HEK293T (cell line): ENCODE data around the gene POU2F2.
A peak's percentile ranks its signal among the peaks of the same experiment; 100 is the strongest.

Experiments used
- CTCF ChIA-PET: fragments of 350-600 bp; formaldehyde crosslinking; extraction: SDS; loops from one replicate; lab custom pipeline; 2021; ENCODE audit warnings: antibody characterized with exemption, inconsistent platforms; lab: Yijun Ruan, JAX
- POLR2A ChIA-PET: fragments of 350-600 bp; formaldehyde crosslinking; extraction: SDS; loops from one replicate; lab custom pipeline; 2020; ENCODE audit warnings: antibody characterized with exemption, inconsistent platforms; lab: Yijun Ruan, JAX
- DNase-seq: peaks from one replicate; pipeline ENCODE4 v3.0.0; 2012; ENCODE audit warnings: mixed read lengths; ENCODE audit errors: extremely low spot score
- ARNT ChIP-seq: fragments of 450-650 bp; IDR thresholded peaks from 2 replicates; pipeline ENCODE4 v1.6.1; 2017; ENCODE audit warnings: mild to moderate bottlenecking
- BHLHE40 ChIP-seq: fragments of 450-650 bp; IDR thresholded peaks from 2 replicates; pipeline ENCODE4 v1.6.1; 2016; ENCODE audit warnings: mild to moderate bottlenecking, moderate library complexity, borderline replicate concordance
- CTBP1 ChIP-seq: fragments of 450-650 bp; IDR thresholded peaks from 2 replicates; pipeline ENCODE4 v1.6.1; 2016; ENCODE audit warnings: borderline replicate concordance
- ELF4 ChIP-seq: fragments of 450-650 bp; IDR thresholded peaks from 2 replicates; pipeline ENCODE4 v1.6.1; 2017; ENCODE audit warnings: antibody characterized with exemption
- FOXA1 ChIP-seq: fragments of 450-650 bp; IDR thresholded peaks from 2 replicates; pipeline ENCODE4 v1.6.1; 2016; ENCODE audit warnings: mild to moderate bottlenecking
- FOXK2 ChIP-seq: fragments of 450-650 bp; IDR thresholded peaks from 2 replicates; pipeline ENCODE4 v1.6.1; 2016; ENCODE audit warnings: mild to moderate bottlenecking
- FOXM1 ChIP-seq: fragments of 450-650 bp; IDR thresholded peaks from 2 replicates; pipeline ENCODE4 v1.6.1; 2017; ENCODE audit warnings: mild to moderate bottlenecking, borderline replicate concordance
- HDGF ChIP-seq: fragments of 450-650 bp; IDR thresholded peaks from 2 replicates; pipeline ENCODE4 v1.6.1; 2017; ENCODE audit warnings: antibody characterized with exemption, borderline replicate concordance
- L3MBTL2 ChIP-seq: fragments of 450-650 bp; conservative IDR thresholded peaks from 2 replicates; pipeline ENCODE4 v1.6.1; 2016; ENCODE audit warnings: mild to moderate bottlenecking
- LEF1 ChIP-seq: fragments of 450-650 bp; IDR thresholded peaks from 2 replicates; pipeline ENCODE4 v1.6.1; 2017; ENCODE audit warnings: mild to moderate bottlenecking, borderline replicate concordance
- NFRKB ChIP-seq: fragments of 450-650 bp; IDR thresholded peaks from 2 replicates; pipeline ENCODE4 v1.6.1; 2016; ENCODE audit warnings: mild to moderate bottlenecking, moderate library complexity
- PKNOX1 ChIP-seq: fragments of 450-650 bp; IDR thresholded peaks from 2 replicates; pipeline ENCODE4 v1.6.1; 2016
- SP1 ChIP-seq: fragments of 450-650 bp; IDR thresholded peaks from 2 replicates; pipeline ENCODE4 v1.6.1; 2017
- SUZ12 ChIP-seq: fragments of 450-650 bp; IDR thresholded peaks from 2 replicates; pipeline ENCODE4 v1.6.1; 2016; ENCODE audit warnings: mild to moderate bottlenecking
- TARDBP ChIP-seq: fragments of 450-650 bp; IDR thresholded peaks from 2 replicates; pipeline ENCODE4 v1.6.1; 2016
- ZNF384 ChIP-seq: fragments of 450-650 bp; IDR thresholded peaks from 2 replicates; pipeline ENCODE4 v1.6.1; 2016

The POU2F2 gene

GRCh38 chr19:42140125-42140754 is 8.0 kb upstream of the POU2F2 start:
- peak; percentile 55 for DNase-seq
- ChIA-PET POLR2A (no interaction called here), CTCF (interaction anchor here (0.9 kb wide), 1 partner anchor 36 kb away, joined by 4 read pairs; no protein-coding TSS in a partner anchor)
- TF ChIP-seq BHLHE40 (no peak), SUZ12 (no peak), ZNF384 (no peak), FOXK2 (no peak), ELF4 (no peak), SP1 (no peak), TARDBP (no peak), ARNT (no peak), L3MBTL2 (no peak), PKNOX1 (no peak), NFRKB (no peak), LEF1 (no peak), FOXM1 (no peak), CTBP1 (no peak), HDGF (no peak), FOXA1 (no peak)

DNA sequence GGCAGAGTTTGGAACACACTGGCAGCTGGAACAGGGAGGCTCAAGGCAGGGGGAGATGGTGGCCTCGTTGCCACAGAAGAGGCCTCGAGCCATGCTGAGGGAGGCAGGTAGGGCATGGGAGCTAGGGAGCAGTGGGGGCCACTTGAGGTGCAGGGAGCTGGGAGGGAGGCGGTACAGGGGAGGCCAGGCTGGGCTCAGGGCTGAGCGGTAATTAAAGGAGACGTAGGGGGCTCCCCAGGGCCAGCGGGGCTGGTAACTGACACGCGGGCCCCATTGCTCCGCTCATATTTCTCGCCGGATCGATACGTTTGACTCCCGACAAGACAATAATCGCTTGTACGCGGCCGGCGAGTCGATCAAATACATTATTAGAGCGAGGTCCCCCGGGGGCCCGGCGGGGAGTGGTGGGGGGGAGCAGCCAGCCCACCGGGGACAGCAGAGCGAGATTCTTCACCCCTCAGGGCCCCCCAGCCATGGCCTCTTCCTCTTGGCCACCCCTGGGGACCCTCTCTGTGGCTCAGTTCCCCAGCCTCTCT is 2.4 kb upstream of the POU2F2 start:
- TF ChIP-seq LEF1 = no peak
- TF ChIP-seq NFRKB = no peak
- no peak for TF ChIP-seq BHLHE40
- TF ChIP-seq ARNT = no peak
- TF ChIP-seq FOXA1 = no peak
- ChIA-PET POLR2A (no interaction called here), CTCF (interaction anchor here (1.2 kb wide), 1 partner anchor 24 kb away, joined by 6 read pairs; no protein-coding TSS in a partner anchor)
- DNase-seq = no peak

GRCh38 chr19:42132851-42133528 is 744 bp upstream of the POU2F2 start:
- DNase-seq = peak; percentile 91
- POLR2A ChIA-PET = no interaction called here
- TF ChIP-seq ELF4 (no peak), FOXM1 (no peak), SUZ12 (no peak), PKNOX1 (no peak), ZNF384 (no peak), FOXA1 (no peak), CTBP1 (no peak), L3MBTL2 (no peak), NFRKB (no peak), HDGF (no peak), ARNT (no peak), BHLHE40 (no peak), FOXK2 (no peak), TARDBP (no peak)
- CTCF ChIA-PET = interaction anchor here (0.6 to 1.3 kb wide), 4 partner anchors 18 to 441 kb away, joined by 3 to 17 read pairs (median 4); no protein-coding TSS in a partner anchor

DNA sequence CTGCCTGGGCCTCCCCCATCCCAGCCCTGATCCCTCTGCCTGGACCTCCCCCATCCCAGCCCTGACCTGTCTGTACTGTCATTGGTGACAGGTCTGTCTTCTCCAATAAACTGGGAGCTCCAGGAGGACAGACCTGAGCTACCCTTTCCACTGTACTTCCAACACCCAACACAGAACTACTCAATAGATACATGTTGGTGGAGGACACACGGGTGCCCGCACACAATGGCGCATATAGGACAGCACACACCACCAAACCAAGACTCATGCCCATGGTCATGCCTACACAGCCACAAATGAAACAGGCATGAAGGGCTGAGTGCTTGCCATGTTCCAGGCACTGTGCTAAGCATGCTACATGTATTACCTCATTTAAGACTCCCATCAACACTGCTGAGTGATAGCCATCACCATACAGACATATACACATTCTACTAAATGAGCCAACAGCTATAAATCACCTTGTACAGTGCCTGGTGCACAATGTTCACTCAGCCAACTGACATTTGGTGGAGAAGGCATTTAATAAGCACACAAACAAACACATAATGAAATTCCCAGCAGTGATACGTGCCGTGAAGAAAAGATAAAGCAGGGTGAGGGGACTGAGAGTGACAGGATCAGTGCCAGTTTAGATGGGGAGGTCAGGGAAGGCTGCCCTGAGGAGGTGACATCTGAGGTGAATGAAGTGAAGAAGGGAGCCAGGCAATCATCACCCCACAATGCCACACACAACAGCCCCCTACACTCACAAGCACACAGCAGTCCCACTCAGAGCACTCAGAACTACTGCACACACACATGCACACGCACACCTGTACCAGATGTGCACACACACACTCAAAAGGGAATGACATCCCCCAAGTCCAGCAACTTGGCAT is 857 bp downstream of the POU2F2 start:
- TF ChIP-seq FOXA1 = no peak
- TF ChIP-seq PKNOX1 = 0 out of 2 replicates have a peak, but pooled peaks have one; percentile 15
- no peak for TF ChIP-seq BHLHE40
- no peak for TF ChIP-seq CTBP1
- CTCF ChIA-PET = no interaction called here
- POLR2A ChIA-PET = no interaction called here
- DNase-seq = no peak

GRCh38 chr19:42130254-42130573 is 2.0 kb downstream of the POU2F2 start:
- DNase-seq = no peak
- CTCF ChIA-PET = no interaction called here
- TF ChIP-seq SP1 = no peak
- no peak for TF ChIP-seq FOXM1
- no peak for TF ChIP-seq ZNF384
- no peak for TF ChIP-seq HDGF
- no peak for TF ChIP-seq ARNT
- TF ChIP-seq TARDBP = no peak
- no peak for TF ChIP-seq ELF4
- TF ChIP-seq L3MBTL2 = no peak
- TF ChIP-seq SUZ12 = no peak
- no peak for TF ChIP-seq BHLHE40
- TF ChIP-seq FOXK2 = no peak
- no peak for TF ChIP-seq FOXA1
- TF ChIP-seq NFRKB = no peak
- TF ChIP-seq LEF1 = no peak
- TF ChIP-seq PKNOX1 = no peak
- TF ChIP-seq CTBP1 = no peak
- POLR2A ChIA-PET = no interaction called here
